ENCODE data around the gene RPS29. TPM values are rescaled to one million over a fixed set of nuclear protein-coding genes. Genes with fewer than 3 reads are reported as not detected.

The RPS29 gene
- total and polyA plus RNA-seq, 3 donors from 2014 or later, result 1,765 to 3,974 (median 2,556) TPM

- DNase-seq, result no peak
- WGBS, 2 donors, result 92 to 96% methylated on average over 2 of the region's 2 CpGs
- intact Hi-C loops (cut with DNase I; ENCODE audit: low total_unique reads), result no loop called here
- H3K36me3 ChIP-seq (ENCODE audit: low read depth, missing control alignments), result no peaks in the 10 kb centered on the region
- peaks cover under 1% of the 10 kb centered on the region for H3K4me1 ChIP-seq
- no peak overlapping the region for H3K27ac ChIP-seq
- no peak overlapping the region for H3K4me3 ChIP-seq
- no peaks in the 10 kb centered on the region for H3K27me3 ChIP-seq
- no peaks in the 10 kb centered on the region for H3K9me3 ChIP-seq
- no peak for TF ChIP-seq POLR2A (IDR thresholded peaks at IDR 0.05)
- no peak for TF ChIP-seq CTCF (IDR thresholded peaks at IDR 0.05)
Measured at GRCh38 chr14:49614196-49614595, 28.0 kb upstream of the RPS29 start.

GRCh38 chr14:49612671-49613070, 26.5 kb upstream of the RPS29 start:
- Histone ChIP-seq H3K4me1 (no peaks in the 10 kb centered on the region), H3K36me3 (ENCODE audit: low read depth, missing control alignments) (no peaks in the 10 kb centered on the region), H3K9me3 (no peaks in the 10 kb centered on the region), H3K27me3 (no peaks in the 10 kb centered on the region), H3K27ac (no peak overlapping the region), H3K4me3 (no peak overlapping the region)
- intact Hi-C loops (cut with DNase I; ENCODE audit: low total_unique reads), result no loop called here
- TF ChIP-seq POLR2A (IDR thresholded peaks at IDR 0.05), result no peak
- WGBS, 2 donors, result 61 to 79% methylated on average over 8 of the region's 8 CpGs
- no peak for DNase-seq

GRCh38 chr14:49612251-49612650, 26.1 kb upstream of the RPS29 start:
- no peak for TF ChIP-seq CTCF (IDR thresholded peaks at IDR 0.05)
- TF ChIP-seq POLR2A (IDR thresholded peaks at IDR 0.05), result no peak
- intact Hi-C loops (cut with DNase I; ENCODE audit: low total_unique reads), result no loop called here
- WGBS, 2 donors, result 86 to 92% methylated on average over 4 of the region's 4 CpGs

GRCh38 chr14:49607583-49607982, 21.4 kb upstream of the RPS29 start:
- H3K27me3 ChIP-seq, result no peaks in the 10 kb centered on the region
- intact Hi-C loops (cut with DNase I; ENCODE audit: low total_unique reads), result no loop called here
- no peaks in the 10 kb centered on the region for H3K9me3 ChIP-seq
- 92 to 94% methylated on average over 6 of the region's 6 CpGs for WGBS, 2 donors
- no peak for TF ChIP-seq POLR2A (IDR thresholded peaks at IDR 0.05)
- TF ChIP-seq CTCF (IDR thresholded peaks at IDR 0.05), result no peak
- no peak overlapping the region for H3K27ac ChIP-seq
- H3K4me1 ChIP-seq, result no peaks in the 10 kb centered on the region
- no peaks in the 10 kb centered on the region for H3K36me3 ChIP-seq (ENCODE audit: low read depth, missing control alignments)
- no peak overlapping the region for H3K4me3 ChIP-seq
- no peak for DNase-seq

More at GRCh38 chr14:49612251-49612650, 26.1 kb upstream of the RPS29 start:
- Histone ChIP-seq H3K9me3 (no peaks in the 10 kb centered on the region), H3K27me3 (no peaks in the 10 kb centered on the region), H3K4me1 (no peaks in the 10 kb centered on the region), H3K4me3 (no peak overlapping the region), H3K36me3 (ENCODE audit: low read depth, missing control alignments) (no peaks in the 10 kb centered on the region), H3K27ac (no peak overlapping the region)
- DNase-seq, result no peak

- H3K9me3 ChIP-seq, result no peaks in the 10 kb centered on the region
- no peaks in the 10 kb centered on the region for H3K36me3 ChIP-seq (ENCODE audit: low read depth, missing control alignments)
- DNase-seq, result peak; percentile 91
- H3K4me3 ChIP-seq, result peak within 1 kb of the TSS; percentile 70 to 88
- 0 to 1% methylated on average over 46 to 74 of the region's 77 CpGs for WGBS, 2 donors
- no peaks in the 10 kb centered on the region for H3K4me1 ChIP-seq
- TF ChIP-seq CTCF (IDR thresholded peaks at IDR 0.05) (no peak), POLR2A (IDR thresholded peaks at IDR 0.05) (no peak)
- intact Hi-C loops (cut with DNase I; ENCODE audit: low total_unique reads), result no loop called here
- no peaks in the 10 kb centered on the region for H3K27me3 ChIP-seq
- peak within 1 kb of the TSS; percentile 94 to 95 for H3K27ac ChIP-seq
Measured at GRCh38 chr14:49598485-49599300, 12.5 kb upstream of the RPS29 start, which contains the start of gene LRR1. LRR1 (plus strand) TSS chr14:49598940; CDS start chr14:49599021, 81 bp downstream.
